Lower lobe of right lung (tissue), 2 donors: Measurements from ENCODE around the gene CCDC30. TPM values are rescaled to one million over a fixed set of nuclear protein-coding genes. Genes with fewer than 3 reads are reported as not detected.

Source experiments
- ATAC-seq, 2 donors: fragments of 200-7000 bp; cut with Tn5 transposase; one replicate each; pipeline ENCODE4 v1.9.1; 2020 to 2022; ENCODE audit warnings: mild to moderate bottlenecking in 2 of 2, moderate library complexity in 2 of 2
- DNase-seq: peaks from one replicate; pipeline ENCODE4 v3.0.0-alpha.2; 2020
- H3K27ac ChIP-seq: fragments of 200-600 bp; one replicate; pipeline ENCODE4 v1.8.0; 2022
- H3K27me3 ChIP-seq: fragments of 200-600 bp; one replicate; pipeline ENCODE4 v1.8.0; 2022; ENCODE audit warnings: low read depth
- H3K36me3 ChIP-seq: fragments of 200-600 bp; one replicate; pipeline ENCODE4 v1.8.0; 2022; ENCODE audit warnings: mild to moderate bottlenecking
- H3K4me1 ChIP-seq: fragments of 200-600 bp; one replicate; pipeline ENCODE4 v1.8.0; 2022
- H3K4me3 ChIP-seq: fragments of 200-600 bp; one replicate; pipeline ENCODE4 v1.8.0; 2022; ENCODE audit warnings: mild to moderate bottlenecking
- H3K9me3 ChIP-seq: fragments of 200-600 bp; one replicate; pipeline ENCODE4 v1.8.0; 2022
- intact Hi-C: fragments of 100-400 bp; cut with DNase I; formaldehyde crosslinking; loops from one replicate; pipeline ENCODE4 v1.11.0; 2022
- total RNA-seq: library from RNA; stranded (reverse); fragmentation: NEBNext Ultra II Directional; extraction: Animal tissue kit (Norgen Biotek cat#: 25700); gene quantifications from one replicate; pipeline ENCODE4 v1.2.1, GENCODE V29; 2021
- TF ChIP-seq, protein P1 (sequence below): fragments of 200-600 bp; IDR thresholded peaks from one replicate; pipeline ENCODE4 v1.8.0; 2022; ENCODE audit warnings: antibody characterized with exemption, mild to moderate bottlenecking
- donor health status: DM: no; HTN: yes; CAD: no; lungs with severe emphysema.

CCDC30 gene
- total RNA-seq, 1 donor from 2014 or later: 10.2 TPM

GRCh38 chr1:42420121-42420520 is 43.0 kb upstream of the CCDC30 start:
- TF ChIP-seq, protein P1, sequence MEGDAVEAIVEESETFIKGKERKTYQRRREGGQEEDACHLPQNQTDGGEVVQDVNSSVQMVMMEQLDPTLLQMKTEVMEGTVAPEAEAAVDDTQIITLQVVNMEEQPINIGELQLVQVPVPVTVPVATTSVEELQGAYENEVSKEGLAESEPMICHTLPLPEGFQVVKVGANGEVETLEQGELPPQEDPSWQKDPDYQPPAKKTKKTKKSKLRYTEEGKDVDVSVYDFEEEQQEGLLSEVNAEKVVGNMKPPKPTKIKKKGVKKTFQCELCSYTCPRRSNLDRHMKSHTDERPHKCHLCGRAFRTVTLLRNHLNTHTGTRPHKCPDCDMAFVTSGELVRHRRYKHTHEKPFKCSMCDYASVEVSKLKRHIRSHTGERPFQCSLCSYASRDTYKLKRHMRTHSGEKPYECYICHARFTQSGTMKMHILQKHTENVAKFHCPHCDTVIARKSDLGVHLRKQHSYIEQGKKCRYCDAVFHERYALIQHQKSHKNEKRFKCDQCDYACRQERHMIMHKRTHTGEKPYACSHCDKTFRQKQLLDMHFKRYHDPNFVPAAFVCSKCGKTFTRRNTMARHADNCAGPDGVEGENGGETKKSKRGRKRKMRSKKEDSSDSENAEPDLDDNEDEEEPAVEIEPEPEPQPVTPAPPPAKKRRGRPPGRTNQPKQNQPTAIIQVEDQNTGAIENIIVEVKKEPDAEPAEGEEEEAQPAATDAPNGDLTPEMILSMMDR: no peak
- Histone ChIP-seq H3K4me3 (no peak overlapping the region), H3K27ac (no peak overlapping the region), H3K27me3 (no peaks in the 10 kb centered on the region), H3K4me1 (peaks cover 14% of the 10 kb centered on the region), H3K9me3 (no peaks in the 10 kb centered on the region), H3K36me3 (no peaks in the 10 kb centered on the region)
- DNase-seq (no peak), ATAC-seq (no peak)
- intact Hi-C loops: no loop called here

DNA sequence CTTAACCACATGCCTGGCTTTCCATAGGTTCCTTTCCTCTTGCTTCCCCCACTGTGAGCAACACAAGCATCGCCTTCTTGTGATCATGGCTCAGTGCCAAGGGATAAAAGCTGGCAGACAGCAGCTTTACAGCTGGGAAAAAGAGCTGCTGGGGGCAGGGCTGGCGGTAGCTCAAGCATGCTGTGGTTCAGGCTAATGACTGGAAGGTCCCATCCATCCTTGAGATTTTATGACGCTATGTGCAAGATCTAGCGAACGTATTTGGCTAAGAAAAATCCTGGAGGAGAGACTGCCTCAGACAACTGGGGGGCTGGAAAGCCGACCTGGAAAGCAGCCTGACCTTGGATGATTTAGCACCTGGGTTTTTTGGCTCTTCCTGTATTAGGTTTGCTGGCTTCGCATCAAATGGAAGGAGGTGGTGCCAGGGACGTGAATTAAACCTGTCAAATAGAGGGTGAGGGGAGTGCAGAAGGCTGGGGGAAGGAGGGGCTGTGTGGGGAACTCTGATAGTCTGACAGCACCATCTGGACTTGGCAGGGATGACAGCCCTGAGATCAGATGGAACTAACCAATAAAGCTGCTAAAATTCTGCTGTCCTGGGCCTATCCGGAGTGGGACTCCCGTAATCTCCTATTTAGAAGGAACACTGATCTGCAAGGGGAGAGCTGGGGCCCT is 42.0 kb upstream of the CCDC30 start:
- H3K27ac ChIP-seq: no peak overlapping the region
- H3K36me3 ChIP-seq: no peaks in the 10 kb centered on the region
- H3K27me3 ChIP-seq: no peaks in the 10 kb centered on the region
- no peaks in the 10 kb centered on the region for H3K9me3 ChIP-seq
- H3K4me1 ChIP-seq: peaks cover 14% of the 10 kb centered on the region
- ATAC-seq (peak; percentile 18 to 29), DNase-seq (no peak)
- TF ChIP-seq, protein P1: no peak
- no peak overlapping the region for H3K4me3 ChIP-seq
- intact Hi-C loops: no loop called here

- no peak overlapping the region for H3K27ac ChIP-seq
- TF ChIP-seq, protein P1: no peak
Observed at GRCh38 chr1:42422737-42423136, 40.3 kb upstream of the CCDC30 start.

GRCh38 chr1:42423681-42424080 is 39.4 kb upstream of the CCDC30 start:
- Histone ChIP-seq H3K4me3 (no peak overlapping the region), H3K36me3 (no peaks in the 10 kb centered on the region), H3K27ac (no peak overlapping the region), H3K4me1 (peaks cover 14% of the 10 kb centered on the region), H3K27me3 (no peaks in the 10 kb centered on the region), H3K9me3 (no peaks in the 10 kb centered on the region)
- DNase-seq (no peak), ATAC-seq (no peak)
- TF ChIP-seq, protein P1: no peak
- intact Hi-C loops: no loop called here

More at GRCh38 chr1:42422737-42423136, 40.3 kb upstream of the CCDC30 start:
- Histone ChIP-seq H3K4me3 (no peak overlapping the region), H3K36me3 (no peaks in the 10 kb centered on the region), H3K4me1 (peaks cover 14% of the 10 kb centered on the region), H3K27me3 (no peaks in the 10 kb centered on the region), H3K9me3 (no peaks in the 10 kb centered on the region)
- DNase-seq (no peak), ATAC-seq (no peak)
- intact Hi-C loops: no loop called here

GRCh38 chr1:42424201-42424600 is 38.9 kb upstream of the CCDC30 start:
- Histone ChIP-seq H3K27me3 (no peaks in the 10 kb centered on the region), H3K4me1 (peaks cover 14% of the 10 kb centered on the region), H3K9me3 (no peaks in the 10 kb centered on the region), H3K27ac (no peak overlapping the region), H3K4me3 (no peak overlapping the region), H3K36me3 (no peaks in the 10 kb centered on the region)
- TF ChIP-seq, protein P1: no peak
- no peak for DNase-seq
- ATAC-seq: no peak
- intact Hi-C loops: no loop called here
